Keratinocyte (primary cell): ENCODE measurements around the gene ATP5ME. TPM values are rescaled to one million over a fixed set of nuclear protein-coding genes. Genes with fewer than 3 reads are reported as not detected.

Source experiments
- DNase-seq: peaks from one replicate; pipeline ENCODE4 v3.0.0-alpha.2; 2011; ENCODE audit warnings: low read depth, missing footprints, low spot score
- FAIRE-seq: peaks from 2 replicates; lab custom pipeline; 2011; peaks lifted over from hg19 to GRCh38; lab: Jason Lieb, UNC
- H2AFZ ChIP-seq: 2 replicates; pipeline ENCODE4 v1.6.0; 2012; ENCODE audit warnings: low read length, control low read depth, inconsistent platforms; ENCODE audit not compliant: control insufficient read depth
- H3K27ac ChIP-seq: 2 replicates; pipeline ENCODE4 v1.5.1; 2011; ENCODE audit warnings: low read length; ENCODE audit not compliant: control insufficient read depth, insufficient read depth
- H3K27me3 ChIP-seq: 3 replicates; pipeline ENCODE4 v1.6.0; 2011; ENCODE audit warnings: low read length; ENCODE audit not compliant: control insufficient read depth, insufficient read depth; ENCODE audit errors: extremely low read depth
- H3K36me3 ChIP-seq, 2 experiments: 2 replicates in 1 of 2; 3 replicates in 1 of 2; pipeline ENCODE4 v1.5.1; 2011; ENCODE audit warnings: low read length in 2 of 2, mild to moderate bottlenecking in 1 of 2; ENCODE audit not compliant: control insufficient read depth in 2 of 2, insufficient read depth in 2 of 2; ENCODE audit errors: extremely low read depth in 1 of 2
- H3K4me1 ChIP-seq: 3 replicates; pipeline ENCODE4 v1.5.1; 2011; ENCODE audit warnings: low read length; ENCODE audit not compliant: control insufficient read depth, insufficient read depth; ENCODE audit errors: extremely low read depth
- H3K4me2 ChIP-seq: 3 replicates; pipeline ENCODE4 v1.6.0; 2011; ENCODE audit warnings: low read depth, low read length; ENCODE audit not compliant: control insufficient read depth, insufficient read depth; ENCODE audit errors: extremely low read depth
- H3K4me3 ChIP-seq, 3 experiments: fragments of 200-600 bp in 1 of 3; sonication (generic) in 1 of 3; 2 replicates in 2 of 3; 3 replicates in 1 of 3; pipeline ENCODE4 v1.5.1; 2011 to 2016; ENCODE audit warnings: low read length in 3 of 3, mild to moderate bottlenecking in 3 of 3, control low read depth in 2 of 3, inconsistent platforms in 1 of 3, low read depth in 1 of 3, mixed read lengths in 1 of 3, mixed run types in 1 of 3, moderate library complexity in 1 of 3; ENCODE audit not compliant: control insufficient read depth in 2 of 3, insufficient read depth in 2 of 3; ENCODE audit errors: extremely low read depth in 1 of 3
- H3K79me2 ChIP-seq: 2 replicates; pipeline ENCODE4 v1.6.0; 2012; ENCODE audit warnings: low read length; ENCODE audit not compliant: control insufficient read depth, insufficient read depth
- H3K9ac ChIP-seq: 3 replicates; pipeline ENCODE4 v1.6.0; 2011; ENCODE audit warnings: low read length; ENCODE audit not compliant: control insufficient read depth, insufficient read depth; ENCODE audit errors: extremely low read depth
- H3K9me1 ChIP-seq: 3 replicates; pipeline ENCODE4 v1.6.0; 2011; ENCODE audit warnings: low read length; ENCODE audit not compliant: control insufficient read depth, insufficient read depth; ENCODE audit errors: extremely low read depth
- H3K9me3 ChIP-seq: 2 replicates; pipeline ENCODE4 v1.5.1; 2012; ENCODE audit warnings: low read depth, low read length; ENCODE audit not compliant: control insufficient read depth
- H4K20me1 ChIP-seq: 3 replicates; pipeline ENCODE4 v1.6.0; 2011; ENCODE audit warnings: low read length; ENCODE audit not compliant: control insufficient read depth, insufficient read depth; ENCODE audit errors: extremely low read depth
- CTCF ChIP-seq, 3 experiments: IDR thresholded peaks in 1 of 3; conservative IDR thresholded peaks in 1 of 3; optimal IDR thresholded peaks in 1 of 3; 2 replicates in 2 of 3; 3 replicates in 1 of 3; pipeline versions ENCODE3 to v1.5.1; 2011; ENCODE audit warnings: low read length in 3 of 3, mild to moderate bottlenecking in 3 of 3, moderate library complexity in 2 of 3, control low read depth in 1 of 3, inconsistent platforms in 1 of 3; ENCODE audit not compliant: insufficient read depth in 2 of 3; ENCODE audit errors: extremely low read depth in 1 of 3
- EZH2 ChIP-seq: IDR thresholded peaks from one replicate; pipeline ENCODE4 v1.6.1; 2012; ENCODE audit warnings: inconsistent platforms, mild to moderate bottlenecking, low read length, moderate library complexity
- dilution Hi-C: fragments of 300-500 bp; cut with MboI; formaldehyde crosslinking; loops from one replicate; pipeline ENCODE4 v1.7.0; 2020; ENCODE audit warnings: low sequenced_read_pairs; ENCODE audit not compliant: extremely low pct_ligation_motif_present
- polyA plus RNA-seq, 5 experiments: library from polyadenylated mRNA; depleted of rRNA in 3 of 5; stranded (reverse) in 3 of 5; stranded (forward) in 1 of 5; unstranded in 1 of 5; fragments of >200 nt; gene quantifications; 1 replicate in 1 of 5; 2 replicates in 3 of 5; 3 replicates in 1 of 5; pipeline versions ENCODE4 v1.2.1 to v1.2.3, GENCODE V29; 2011 to 2012; ENCODE audit warnings: missing spikeins in 2 of 5, low read depth in 1 of 5, low replicate concordance in 1 of 5

ATP5ME gene
- polyA plus RNA-seq, 1 donor (not counting 4 experiments of a cell fraction or from before 2014, with no cell fraction given) = 438 TPM

DNA sequence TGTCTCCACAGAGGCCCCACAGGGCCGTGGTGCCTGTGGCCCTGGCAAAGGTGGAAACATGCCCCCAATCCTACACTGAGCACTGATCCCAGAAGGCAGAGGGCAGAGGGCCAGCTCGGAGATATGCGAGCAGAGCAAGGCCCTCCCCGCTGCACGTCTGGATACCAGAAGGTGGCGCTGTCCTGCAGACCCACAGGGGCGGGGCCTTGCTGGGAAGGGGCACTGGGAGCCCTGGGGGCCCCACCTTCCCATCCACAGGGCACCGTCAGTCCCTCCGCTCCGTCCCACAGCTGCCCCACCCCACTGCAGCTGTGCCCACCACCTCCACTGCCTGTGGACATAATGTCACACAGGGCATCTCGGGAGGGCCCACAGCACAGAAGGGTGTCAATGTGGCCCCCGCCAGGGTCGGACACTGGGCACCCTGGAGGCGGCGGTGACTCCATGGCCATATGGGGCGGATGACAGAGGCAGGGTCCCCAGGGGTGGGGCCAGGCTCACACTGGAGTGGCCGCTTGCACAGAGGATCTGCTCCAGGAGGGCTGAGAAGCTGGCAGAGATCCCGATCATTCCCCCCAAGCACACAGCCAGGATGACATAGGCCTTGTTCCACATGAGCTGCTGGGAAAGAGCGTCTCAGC is 10.0 kb upstream of the ATP5ME start:
- dilution Hi-C loops = no loop called here
- FAIRE-seq (no peak), DNase-seq (peak; percentile 15)
- Histone ChIP-seq H4K20me1 (peaks cover 4% of the 10 kb centered on the region), H3K9me1 (no peaks in the 10 kb centered on the region), H3K9ac (no peak overlapping the region), H3K9me3 (no peaks in the 10 kb centered on the region), H3K27ac (no peak overlapping the region), H3K4me1 (peaks cover 6% of the 10 kb centered on the region), H3K4me3 (no peak overlapping the region), H3K36me3 (no peaks in the 10 kb centered on the region), H2AFZ (no peak overlapping the region), H3K27me3 (peaks cover 22% of the 10 kb centered on the region), H3K79me2 (no peaks in the 10 kb centered on the region), H3K4me2 (no peak overlapping the region)
- TF ChIP-seq EZH2 (no peak), CTCF (optimal IDR thresholded peaks at IDR 0.05 in 1 of 3, IDR thresholded peaks at IDR 0.05 in 1 of 3, conservative IDR thresholded peaks at IDR 0.05 in 1 of 3; ENCODE audit: extremely low read depth in 1 of 3, insufficient read depth in 2 of 3, low read length in 3 of 3) (peak in 2 of 3 experiments; percentile 66 to 92)

DNA sequence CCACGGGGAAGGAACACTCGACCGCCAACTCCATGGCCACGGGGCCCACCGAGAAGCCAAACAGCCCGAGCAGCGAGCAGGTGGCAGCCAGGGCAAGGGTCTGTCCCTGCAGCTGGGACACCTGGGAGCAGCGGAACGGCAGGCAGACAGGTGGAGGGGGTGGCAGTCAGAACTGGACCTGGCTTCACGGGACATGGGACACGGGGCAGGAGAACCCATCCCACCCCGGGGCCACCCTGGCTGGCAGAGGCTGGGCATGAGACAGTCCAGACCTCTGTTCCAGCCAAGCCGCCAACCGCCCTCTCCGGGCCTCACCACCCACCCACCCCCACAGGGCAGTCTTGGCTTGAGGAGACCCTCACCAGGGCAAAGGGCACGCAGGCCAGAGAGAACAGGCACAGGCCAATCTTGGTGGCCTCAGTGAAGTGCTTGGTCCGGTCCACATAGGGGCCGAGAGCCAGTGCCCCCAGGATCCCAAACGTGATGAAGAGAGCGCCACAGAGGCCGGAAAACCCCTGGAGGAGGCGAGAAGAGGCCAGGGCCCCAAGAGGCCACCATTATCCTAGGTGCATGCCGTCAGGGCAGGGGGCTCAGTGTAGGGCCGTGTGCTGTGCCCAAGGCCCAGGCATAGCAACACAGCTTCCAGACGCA is 9.3 kb upstream of the ATP5ME start:
- Histone ChIP-seq H3K9me1 (no peaks in the 10 kb centered on the region), H3K27ac (no peak overlapping the region), H3K4me2 (no peak overlapping the region), H3K9ac (no peak overlapping the region), H3K36me3 (no peaks in the 10 kb centered on the region), H3K79me2 (no peaks in the 10 kb centered on the region), H2AFZ (no peak overlapping the region), H4K20me1 (peaks cover 4% of the 10 kb centered on the region), H3K27me3 (peaks cover 17% of the 10 kb centered on the region), H3K4me3 (no peak overlapping the region), H3K4me1 (peaks cover 8% of the 10 kb centered on the region), H3K9me3 (no peaks in the 10 kb centered on the region)
- dilution Hi-C loops = no loop called here
- TF ChIP-seq EZH2 (no peak), CTCF (optimal IDR thresholded peaks at IDR 0.05 in 1 of 3, IDR thresholded peaks at IDR 0.05 in 1 of 3, conservative IDR thresholded peaks at IDR 0.05 in 1 of 3; ENCODE audit: extremely low read depth in 1 of 3, insufficient read depth in 2 of 3, low read length in 3 of 3) (no peak)
- DNase-seq (no peak), FAIRE-seq (no peak)
